H1 (cell line): Measurements from ENCODE around the gene FAT3. TPM values are rescaled to one million over a fixed set of nuclear protein-coding genes. Genes with fewer than 3 reads are reported as not detected.

Experiments
- ASH2L ChIP-seq: fragments of 200-600, 300-600 bp; sonication (generic); IDR thresholded peaks from one replicate; pipeline ENCODE4 v1.7.1; 2017; ENCODE audit warnings: low read length
- CBX8 ChIP-seq: fragments of 300-800, 300-1000 bp; sonication (generic); IDR thresholded peaks from 2 replicates; pipeline ENCODE4 v1.7.1; 2016; ENCODE audit warnings: low read depth, low read length, borderline replicate concordance
- CHD1 ChIP-seq: IDR thresholded peaks from 2 replicates; pipeline ENCODE4 v1.6.1; 2012; ENCODE audit warnings: low read depth, low read length, improper control_type of control experiment
- CHD7 ChIP-seq: fragments of 300-600 bp; sonication (generic); IDR thresholded peaks from 2 replicates; pipeline ENCODE4 v1.7.1; 2012; ENCODE audit warnings: low read length, moderate library complexity, mild to moderate bottlenecking, inconsistent platforms; ENCODE audit not compliant: insufficient replicate concordance
- CREB1 ChIP-seq: IDR thresholded peaks from 2 replicates; pipeline ENCODE4 v1.6.1; 2012; ENCODE audit warnings: inconsistent platforms
- EZH2 ChIP-seq: fragments of 200-600 bp; sonication (generic); IDR thresholded peaks from 2 replicates; pipeline ENCODE4 v1.7.1; 2012; ENCODE audit warnings: low read depth, mild to moderate bottlenecking, moderate library complexity, low read length, inconsistent platforms; ENCODE audit not compliant: severe bottlenecking
- JUN ChIP-seq: IDR thresholded peaks from 2 replicates; pipeline ENCODE4 v1.6.1; 2011; ENCODE audit warnings: low read depth, mild to moderate bottlenecking, improper control_type of control experiment, low read length
- RXRA ChIP-seq: IDR thresholded peaks from 2 replicates; pipeline ENCODE4 v1.6.1; 2011; ENCODE audit warnings: low read depth, mild to moderate bottlenecking, low read length, moderate library complexity; ENCODE audit not compliant: insufficient read depth
- SAP30 ChIP-seq: fragments of 300-600 bp; sonication (generic); IDR thresholded peaks from 2 replicates; pipeline ENCODE4 v1.7.1; 2012; ENCODE audit warnings: low read length, moderate library complexity, mild to moderate bottlenecking, inconsistent platforms; ENCODE audit not compliant: insufficient read depth, insufficient replicate concordance
- SP1 ChIP-seq: IDR thresholded peaks from 2 replicates; pipeline ENCODE4 v1.6.1; 2011; ENCODE audit warnings: low read depth, low read length
- SP4 ChIP-seq: IDR thresholded peaks from 2 replicates; pipeline ENCODE4 v1.6.1; 2012; ENCODE audit warnings: low read length, inconsistent platforms
- TAF7 ChIP-seq: optimal IDR thresholded peaks from 2 replicates; pipeline ENCODE3; 2011; ENCODE audit warnings: low read depth, mild to moderate bottlenecking, inconsistent platforms, low read length, moderate library complexity, borderline replicate concordance
- TCF12 ChIP-seq: IDR thresholded peaks from 2 replicates; pipeline ENCODE4 v1.6.1; 2011; ENCODE audit warnings: low read depth, mild to moderate bottlenecking, low read length
- polyA plus RNA-seq, 7 experiments: library from polyadenylated mRNA; depleted of rRNA in 3 of 7; stranded (reverse) in 5 of 7; unstranded in 2 of 7; fragments of >200 nt in 5 of 7; fragments of 200-250 nt in 2 of 7; gene quantifications; 1 replicate in 5 of 7; 2 replicates in 1 of 7; 4 replicates in 1 of 7; pipeline versions ENCODE4 v1.2.1 to v1.2.3, GENCODE V29; 2011 to 2013; ENCODE audit warnings: missing spikeins in 2 of 7, mixed read lengths in 2 of 7
- total RNA-seq: library from RNA; stranded (reverse); fragmentation: NEBNext Ultra II Directional; extraction: Animal tissue kit (Norgen Biotek cat#: 25700); gene quantifications from 2 replicates; pipeline ENCODE4 v1.2.1, GENCODE V29; 2021

The FAT3 gene
- total and polyA plus RNA-seq, 2 of the 8 experiments (the other 6 are each of a cell fraction or from before 2014, with no cell fraction given), result 7.2 to 18.4 TPM

DNA sequence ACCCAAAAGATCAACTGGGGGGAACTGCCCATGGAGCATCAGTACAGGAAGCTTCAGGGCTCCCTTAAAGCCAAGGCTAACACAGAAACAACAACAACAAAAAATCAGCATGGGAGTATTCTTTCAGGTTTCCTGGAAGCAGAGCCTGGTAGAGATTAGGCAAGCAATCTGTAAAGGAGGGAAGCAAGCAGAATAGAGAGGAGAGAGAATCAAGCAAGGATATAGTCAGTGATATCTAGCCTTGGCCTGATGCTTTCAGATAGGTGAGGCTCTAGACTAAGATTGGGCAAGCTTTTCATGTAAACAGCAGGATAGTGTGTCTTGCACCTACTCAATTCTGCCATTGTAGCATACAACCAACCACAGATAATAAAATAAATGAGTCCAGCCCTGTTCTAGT, 44.4 kb upstream of the FAT3 start (continued):
- TF ChIP-seq CHD7 (no peak), SAP30 (no peak), TAF7 (no peak), SP1 (no peak), TCF12 (no peak), ASH2L (no peak), EZH2 (no peak), CHD1 (no peak), CREB1 (no peak), RXRA (no peak), SP4 (no peak), CBX8 (no peak), JUN (no peak)
